HEK293 (cell line): Measurements from ENCODE around the gene DHPS.

ENCODE experiments used
- CTCF ChIA-PET: fragments of 350-600 bp; formaldehyde crosslinking; extraction: SDS; loops from one replicate; lab custom pipeline; 2021; ENCODE audit warnings: antibody characterized with exemption; lab: Yijun Ruan, JAX
- POLR2A ChIA-PET: fragments of 300-600 bp; formaldehyde crosslinking; extraction: SDS; loops from one replicate; lab custom pipeline; 2020; ENCODE audit warnings: antibody characterized with exemption, inconsistent platforms; lab: Yijun Ruan, JAX
- H3K27ac ChIP-seq: fragments of 200-500 bp; sonication (Bioruptor generic); 2 replicates; pipeline ENCODE4 v1.5.1; 2014; ENCODE audit warnings: low read depth, low read length, control low read depth, inconsistent platforms; ENCODE audit errors: extremely low read depth
- H3K36me3 ChIP-seq, 2 experiments: fragments of 200-500 bp in 1 of 2; sonication (Bioruptor generic) in 1 of 2; 1 replicate in 1 of 2; 2 replicates in 1 of 2; pipeline ENCODE4 v1.5.1; 2014 to 2017; ENCODE audit warnings: inconsistent platforms in 2 of 2, low read length in 2 of 2; ENCODE audit not compliant: control insufficient read depth in 2 of 2, insufficient read depth in 1 of 2
- H3K4me1 ChIP-seq: fragments of 200-500 bp; sonication (Bioruptor generic); 2 replicates; pipeline ENCODE4 v1.5.1; 2014; ENCODE audit warnings: mild to moderate bottlenecking, low read length, inconsistent platforms; ENCODE audit not compliant: control insufficient read depth, insufficient read depth
- H3K4me3 ChIP-seq: 2 replicates; pipeline ENCODE4 v1.5.1; 2011; ENCODE audit warnings: low read depth, mild to moderate bottlenecking, control low read depth, low read length, moderate library complexity
- H3K9me3 ChIP-seq: fragments of 200-500 bp; sonication (Bioruptor generic); 2 replicates; pipeline ENCODE4 v1.5.1; 2014; ENCODE audit warnings: low read depth, low read length, inconsistent platforms; ENCODE audit not compliant: control insufficient read depth, insufficient read depth
- BCL11A ChIP-seq: fragments of 450-650 bp; formaldehyde crosslinking; IDR thresholded peaks from 2 replicates; pipeline ENCODE4 v1.5.1; 2016; ENCODE audit warnings: low read depth, missing biosample characterization, missing genetic modification characterization
- FEZF1 ChIP-seq: fragments of 450-650 bp; formaldehyde crosslinking; IDR thresholded peaks from 2 replicates; pipeline ENCODE4 v1.5.1; 2016; ENCODE audit warnings: missing biosample characterization, missing genetic modification characterization
- IKZF3 ChIP-seq: fragments of 450-650 bp; IDR thresholded peaks from 2 replicates; pipeline ENCODE4 v1.5.0; 2018; ENCODE audit warnings: missing biosample characterization, mild to moderate bottlenecking, missing genetic modification characterization, moderate library complexity
- KLF8 ChIP-seq: fragments of 450-650 bp; formaldehyde crosslinking; IDR thresholded peaks from 2 replicates; pipeline ENCODE4 v1.5.1; 2016; ENCODE audit warnings: missing biosample characterization, missing genetic modification characterization
- ZBTB1 ChIP-seq: fragments of 450-650 bp; formaldehyde crosslinking; IDR thresholded peaks from 2 replicates; pipeline ENCODE4 v1.5.1; 2016; ENCODE audit warnings: missing biosample characterization, missing genetic modification characterization
- ZBTB21 ChIP-seq: fragments of 450-650 bp; formaldehyde crosslinking; IDR thresholded peaks from 2 replicates; pipeline ENCODE4 v1.5.1; 2017; ENCODE audit warnings: missing biosample characterization, missing genetic modification characterization
- ZBTB7A ChIP-seq: fragments of 450-650 bp; formaldehyde crosslinking; IDR thresholded peaks from 2 replicates; pipeline ENCODE4 v1.5.1; 2016; ENCODE audit warnings: low read depth, missing biosample characterization, missing genetic modification characterization
- ZNF292 ChIP-seq: fragments of 450-650 bp; formaldehyde crosslinking; IDR thresholded peaks from 2 replicates; pipeline ENCODE4 v1.5.1; 2016; ENCODE audit warnings: low read depth, missing biosample characterization, missing genetic modification characterization, borderline replicate concordance
- ZNF37A ChIP-seq: fragments of 450-650 bp; IDR thresholded peaks from 2 replicates; pipeline ENCODE4 v1.5.1; 2018; ENCODE audit warnings: missing biosample characterization, missing genetic modification characterization
- ZNF423 ChIP-seq: fragments of 450-650 bp; formaldehyde crosslinking; IDR thresholded peaks from 2 replicates; pipeline ENCODE4 v1.5.1; 2016; ENCODE audit warnings: missing biosample characterization, missing genetic modification characterization
- ZSCAN23 ChIP-seq: fragments of 450-650 bp; formaldehyde crosslinking; IDR thresholded peaks from 2 replicates; pipeline ENCODE4 v1.5.1; 2016; ENCODE audit warnings: missing biosample characterization, missing genetic modification characterization
- TF ChIP-seq, protein P1 (sequence below): IDR thresholded peaks from 2 replicates; pipeline ENCODE4 v1.6.1; 2011; ENCODE audit warnings: mild to moderate bottlenecking, low read depth, low read length, borderline replicate concordance
- TF ChIP-seq, protein P2 (sequence below): fragments of 450-650 bp; formaldehyde crosslinking; IDR thresholded peaks from 2 replicates; pipeline ENCODE4 v1.5.1; 2016; ENCODE audit warnings: missing biosample characterization, missing genetic modification characterization
- TF ChIP-seq, protein P3 (sequence below): fragments of 450-650 bp; formaldehyde crosslinking; optimal IDR thresholded peaks from 2 replicates; pipeline ENCODE3; 2016; ENCODE audit warnings: missing biosample characterization, mild to moderate bottlenecking, missing genetic modification characterization

The DHPS gene

DNA sequence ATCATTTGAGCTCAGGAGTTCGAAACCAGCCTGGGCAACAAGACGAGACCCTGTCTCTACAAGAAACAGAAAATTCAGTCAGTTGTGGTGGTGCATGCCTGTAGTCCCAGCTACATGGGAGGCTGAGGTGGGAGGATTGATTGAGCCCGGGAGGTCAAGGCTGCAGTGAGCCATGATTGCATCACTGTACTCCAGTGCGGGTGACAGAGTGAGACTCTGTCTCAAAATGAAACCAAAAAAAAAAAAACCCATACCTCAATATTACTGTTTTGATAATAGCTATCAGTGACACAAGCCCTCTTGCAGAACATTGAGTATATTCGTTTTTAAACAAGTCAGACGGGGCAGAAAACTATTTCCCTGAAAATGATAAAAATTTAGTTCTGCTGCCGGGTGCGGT is 54.7 kb downstream of the DHPS start:
- Histone ChIP-seq H3K4me3 (no peak overlapping the region), H3K27ac (no peak overlapping the region), H3K4me1 (no peaks in the 10 kb centered on the region), H3K9me3 (no peaks in the 10 kb centered on the region), H3K36me3 (peaks cover 40 to 81% of the 10 kb centered on the region in 2 experiments; a peak in 2 of 3 replicates)
- CTCF ChIA-PET, result interaction anchor here (0.7 kb wide), 1 partner anchor 1037 kb away, joined by 4 read pairs; no protein-coding TSS in a partner anchor
- POLR2A ChIA-PET, result no interaction called here
- no peak for TF ChIP-seq FEZF1 (tag by site-specific recombination)
- TF ChIP-seq, protein P1, sequence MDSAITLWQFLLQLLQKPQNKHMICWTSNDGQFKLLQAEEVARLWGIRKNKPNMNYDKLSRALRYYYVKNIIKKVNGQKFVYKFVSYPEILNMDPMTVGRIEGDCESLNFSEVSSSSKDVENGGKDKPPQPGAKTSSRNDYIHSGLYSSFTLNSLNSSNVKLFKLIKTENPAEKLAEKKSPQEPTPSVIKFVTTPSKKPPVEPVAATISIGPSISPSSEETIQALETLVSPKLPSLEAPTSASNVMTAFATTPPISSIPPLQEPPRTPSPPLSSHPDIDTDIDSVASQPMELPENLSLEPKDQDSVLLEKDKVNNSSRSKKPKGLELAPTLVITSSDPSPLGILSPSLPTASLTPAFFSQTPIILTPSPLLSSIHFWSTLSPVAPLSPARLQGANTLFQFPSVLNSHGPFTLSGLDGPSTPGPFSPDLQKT, result no peak
- TF ChIP-seq ZNF292 (tag by site-specific recombination), result no peak
- TF ChIP-seq ZBTB1 (tag by site-specific recombination), result no peak
- TF ChIP-seq, protein P2, sequence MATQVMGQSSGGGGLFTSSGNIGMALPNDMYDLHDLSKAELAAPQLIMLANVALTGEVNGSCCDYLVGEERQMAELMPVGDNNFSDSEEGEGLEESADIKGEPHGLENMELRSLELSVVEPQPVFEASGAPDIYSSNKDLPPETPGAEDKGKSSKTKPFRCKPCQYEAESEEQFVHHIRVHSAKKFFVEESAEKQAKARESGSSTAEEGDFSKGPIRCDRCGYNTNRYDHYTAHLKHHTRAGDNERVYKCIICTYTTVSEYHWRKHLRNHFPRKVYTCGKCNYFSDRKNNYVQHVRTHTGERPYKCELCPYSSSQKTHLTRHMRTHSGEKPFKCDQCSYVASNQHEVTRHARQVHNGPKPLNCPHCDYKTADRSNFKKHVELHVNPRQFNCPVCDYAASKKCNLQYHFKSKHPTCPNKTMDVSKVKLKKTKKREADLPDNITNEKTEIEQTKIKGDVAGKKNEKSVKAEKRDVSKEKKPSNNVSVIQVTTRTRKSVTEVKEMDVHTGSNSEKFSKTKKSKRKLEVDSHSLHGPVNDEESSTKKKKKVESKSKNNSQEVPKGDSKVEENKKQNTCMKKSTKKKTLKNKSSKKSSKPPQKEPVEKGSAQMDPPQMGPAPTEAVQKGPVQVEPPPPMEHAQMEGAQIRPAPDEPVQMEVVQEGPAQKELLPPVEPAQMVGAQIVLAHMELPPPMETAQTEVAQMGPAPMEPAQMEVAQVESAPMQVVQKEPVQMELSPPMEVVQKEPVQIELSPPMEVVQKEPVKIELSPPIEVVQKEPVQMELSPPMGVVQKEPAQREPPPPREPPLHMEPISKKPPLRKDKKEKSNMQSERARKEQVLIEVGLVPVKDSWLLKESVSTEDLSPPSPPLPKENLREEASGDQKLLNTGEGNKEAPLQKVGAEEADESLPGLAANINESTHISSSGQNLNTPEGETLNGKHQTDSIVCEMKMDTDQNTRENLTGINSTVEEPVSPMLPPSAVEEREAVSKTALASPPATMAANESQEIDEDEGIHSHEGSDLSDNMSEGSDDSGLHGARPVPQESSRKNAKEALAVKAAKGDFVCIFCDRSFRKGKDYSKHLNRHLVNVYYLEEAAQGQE (tag by site-specific recombination), result no peak
- TF ChIP-seq ZBTB7A (tag by site-specific recombination), result no peak
- no peak for TF ChIP-seq KLF8 (tag by site-specific recombination)
- TF ChIP-seq, protein P3, sequence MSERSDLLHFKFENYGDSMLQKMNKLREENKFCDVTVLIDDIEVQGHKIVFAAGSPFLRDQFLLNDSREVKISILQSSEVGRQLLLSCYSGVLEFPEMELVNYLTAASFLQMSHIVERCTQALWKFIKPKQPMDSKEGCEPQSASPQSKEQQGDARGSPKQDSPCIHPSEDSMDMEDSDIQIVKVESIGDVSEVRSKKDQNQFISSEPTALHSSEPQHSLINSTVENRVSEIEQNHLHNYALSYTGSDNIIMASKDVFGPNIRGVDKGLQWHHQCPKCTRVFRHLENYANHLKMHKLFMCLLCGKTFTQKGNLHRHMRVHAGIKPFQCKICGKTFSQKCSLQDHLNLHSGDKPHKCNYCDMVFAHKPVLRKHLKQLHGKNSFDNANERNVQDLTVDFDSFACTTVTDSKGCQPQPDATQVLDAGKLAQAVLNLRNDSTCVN (tag by site-specific recombination), result no peak
- no peak for TF ChIP-seq IKZF3 (tag by site-specific recombination)
- no peak for TF ChIP-seq ZNF423
- TF ChIP-seq ZNF37A, result no peak
- TF ChIP-seq ZSCAN23 (tag by site-specific recombination), result no peak
- no peak for TF ChIP-seq BCL11A
- TF ChIP-seq ZBTB21 (tag by site-specific recombination), result no peak
